B cell (primary cell): ENCODE results near the gene SMTNL2.

Experiments
- CTCF ChIP-seq: fragments of 200-600 bp; IDR thresholded peaks from one replicate; pipeline ENCODE4 v1.8.0; 2022; ENCODE audit warnings: antibody characterized with exemption, mild to moderate bottlenecking
- EZH2 ChIP-seq: IDR thresholded peaks from 2 replicates; pipeline ENCODE4 v1.6.1; 2012; ENCODE audit warnings: borderline replicate concordance, low read depth, mild to moderate bottlenecking, moderate library complexity, low read length; ENCODE audit not compliant: insufficient read depth, poor library complexity, severe bottlenecking

GRCh38 chr17:4632581-4632920 is 48.2 kb downstream of the SMTNL2 start:
- TF ChIP-seq CTCF = no peak
- no peak for TF ChIP-seq EZH2
